Epithelial cell of proximal tubule (primary cell): ENCODE results near the gene MTSS2. TPM values are rescaled to one million over a fixed set of nuclear protein-coding genes. Genes with fewer than 3 reads are reported as not detected.

Source experiments
- DNase-seq: peaks from one replicate; pipeline ENCODE4 v3.0.0-alpha.2; 2011; ENCODE audit warnings: low read depth
- H3K4me3 ChIP-seq: 2 replicates; pipeline ENCODE4 v1.5.1; 2011; ENCODE audit warnings: low read depth, mild to moderate bottlenecking, low read length
- total RNA-seq: library from RNA; depleted of rRNA; stranded (reverse); fragments of >200 nt; gene quantifications from 2 replicates; pipeline ENCODE4 v1.2.3, GENCODE V29; 2015
- TF ChIP-seq, protein P1 (sequence below): conservative IDR thresholded peaks from 2 replicates; pipeline ENCODE4 v1.5.1; 2012; ENCODE audit warnings: low read depth, mild to moderate bottlenecking, low read length

MTSS2 gene
- total RNA-seq, 1 donor from 2014 or later, result 12.6 TPM

- H3K4me3 ChIP-seq, result no peak overlapping the region
- TF ChIP-seq, protein P1, sequence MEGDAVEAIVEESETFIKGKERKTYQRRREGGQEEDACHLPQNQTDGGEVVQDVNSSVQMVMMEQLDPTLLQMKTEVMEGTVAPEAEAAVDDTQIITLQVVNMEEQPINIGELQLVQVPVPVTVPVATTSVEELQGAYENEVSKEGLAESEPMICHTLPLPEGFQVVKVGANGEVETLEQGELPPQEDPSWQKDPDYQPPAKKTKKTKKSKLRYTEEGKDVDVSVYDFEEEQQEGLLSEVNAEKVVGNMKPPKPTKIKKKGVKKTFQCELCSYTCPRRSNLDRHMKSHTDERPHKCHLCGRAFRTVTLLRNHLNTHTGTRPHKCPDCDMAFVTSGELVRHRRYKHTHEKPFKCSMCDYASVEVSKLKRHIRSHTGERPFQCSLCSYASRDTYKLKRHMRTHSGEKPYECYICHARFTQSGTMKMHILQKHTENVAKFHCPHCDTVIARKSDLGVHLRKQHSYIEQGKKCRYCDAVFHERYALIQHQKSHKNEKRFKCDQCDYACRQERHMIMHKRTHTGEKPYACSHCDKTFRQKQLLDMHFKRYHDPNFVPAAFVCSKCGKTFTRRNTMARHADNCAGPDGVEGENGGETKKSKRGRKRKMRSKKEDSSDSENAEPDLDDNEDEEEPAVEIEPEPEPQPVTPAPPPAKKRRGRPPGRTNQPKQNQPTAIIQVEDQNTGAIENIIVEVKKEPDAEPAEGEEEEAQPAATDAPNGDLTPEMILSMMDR, result no peak
- no peak for DNase-seq
Observed at GRCh38 chr16:70710422-70711210, 24.8 kb upstream of the MTSS2 start.

DNA sequence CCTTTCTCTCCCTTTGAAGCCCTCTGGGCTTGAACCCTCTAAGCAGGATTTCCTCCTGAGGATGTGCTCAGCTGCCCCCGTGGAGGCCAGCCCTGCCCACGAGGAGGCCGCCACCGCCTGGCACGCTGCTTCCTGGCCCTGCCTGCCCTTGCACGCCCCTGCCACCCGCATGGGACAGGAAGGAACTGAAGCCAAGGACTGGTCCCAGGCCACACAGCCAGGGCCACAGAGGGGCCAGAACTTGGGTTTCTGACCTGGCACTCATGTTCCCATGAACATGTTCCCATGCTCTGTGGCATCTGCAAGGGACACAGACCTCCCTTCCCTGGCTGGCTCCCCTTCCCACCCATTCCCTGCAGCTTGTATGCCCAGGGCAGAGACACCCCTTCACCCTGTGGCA is 24.1 kb upstream of the MTSS2 start:
- TF ChIP-seq, protein P1, result no peak
- no peak for DNase-seq
- H3K4me3 ChIP-seq, result no peak overlapping the region

DNA sequence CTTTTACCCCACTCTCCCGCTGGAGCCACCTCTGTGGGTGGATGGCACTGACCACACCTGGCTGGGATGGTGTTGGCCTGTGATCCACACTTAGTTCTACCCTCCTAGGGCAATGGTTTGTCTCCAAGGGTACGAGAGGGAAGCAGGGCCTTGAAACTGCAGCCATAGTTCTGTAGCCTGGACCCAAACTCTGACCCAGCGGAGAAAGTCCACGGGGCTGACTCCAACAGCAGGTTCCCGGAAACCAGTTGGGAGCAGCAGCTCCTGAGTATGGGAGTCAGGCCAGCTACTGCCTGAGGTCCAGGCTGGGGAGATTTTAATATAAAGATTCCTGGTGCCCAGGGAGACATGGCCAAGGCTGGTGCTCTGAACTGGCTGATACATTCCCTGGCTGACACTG is 23.6 kb upstream of the MTSS2 start:
- TF ChIP-seq, protein P1, result no peak
- DNase-seq, result no peak
- H3K4me3 ChIP-seq, result no peak overlapping the region

DNA sequence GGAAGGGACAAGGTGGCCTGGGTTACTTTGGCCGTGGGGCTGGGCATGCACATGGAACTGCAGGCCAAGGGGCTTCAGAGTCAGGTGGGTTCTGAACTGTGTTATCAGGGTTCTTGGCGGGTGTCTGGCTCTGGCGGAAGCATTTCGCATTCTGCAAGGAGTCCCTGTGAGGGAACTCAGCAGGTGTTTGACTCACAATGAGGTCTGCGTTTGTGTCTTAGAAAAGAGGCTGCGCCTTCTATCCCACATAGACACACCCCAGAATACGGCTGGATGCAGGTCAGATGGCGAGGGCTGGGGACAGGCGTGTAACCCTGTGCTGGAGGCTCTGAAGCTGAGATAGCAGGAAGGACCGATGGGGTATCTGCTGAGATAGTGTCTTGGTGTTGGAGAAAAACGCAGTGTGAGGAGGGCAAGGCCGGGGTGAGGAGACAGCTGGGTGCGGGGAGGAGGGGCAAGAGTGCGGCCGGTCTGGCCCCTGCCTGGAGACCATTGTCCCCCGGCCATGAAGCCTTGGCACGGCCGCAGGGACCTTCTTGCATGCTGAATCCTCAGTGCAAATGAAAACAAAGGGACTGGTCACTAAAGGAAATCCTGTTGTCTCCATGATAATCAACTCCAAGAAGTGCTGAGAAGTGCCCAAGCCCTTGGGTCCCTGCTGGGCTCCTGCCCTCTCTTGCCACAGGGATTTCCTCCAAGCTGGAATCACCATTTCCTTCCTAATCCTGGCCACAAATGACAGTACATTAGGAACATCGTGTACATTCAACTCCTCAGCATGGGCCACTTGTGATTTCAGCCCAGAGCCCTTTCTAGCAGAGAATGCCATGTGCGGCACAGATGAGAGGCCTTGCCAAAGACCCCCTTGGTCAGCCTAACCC is 22.8 kb upstream of the MTSS2 start:
- TF ChIP-seq, protein P1, result no peak
- H3K4me3 ChIP-seq, result no peak overlapping the region
- no peak for DNase-seq

- TF ChIP-seq, protein P1, result no peak
- no peak overlapping the region for H3K4me3 ChIP-seq
- no peak for DNase-seq
Observed at GRCh38 chr16:70706948-70707465, 21.2 kb upstream of the MTSS2 start.

DNA sequence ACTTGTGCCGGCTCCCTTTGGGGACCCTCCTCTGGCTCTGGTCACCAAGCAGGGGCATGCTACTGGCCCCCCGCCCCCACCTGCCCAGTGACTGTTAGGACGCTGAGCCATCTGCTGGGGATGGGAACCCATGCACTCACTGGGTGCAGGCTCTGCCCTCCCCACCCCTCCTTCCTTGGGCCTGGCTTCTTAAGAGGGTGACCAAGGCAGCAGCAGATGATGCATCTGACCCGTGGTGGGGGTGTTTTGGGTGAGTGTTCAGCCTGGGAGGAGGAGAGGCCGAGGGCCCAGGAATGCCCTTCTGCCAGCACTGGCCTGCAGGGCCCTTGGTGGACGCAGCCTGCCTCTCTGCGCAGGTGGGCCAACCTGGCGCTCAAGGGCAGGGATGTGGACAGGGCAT is 19.2 kb upstream of the MTSS2 start:
- TF ChIP-seq, protein P1, result no peak
- no peak for DNase-seq
- no peak overlapping the region for H3K4me3 ChIP-seq
